ENCODE data around the gene CDH4.

CDH4 gene

GRCh38 chr20:61957961-61958715 is 706.1 kb downstream of the CDH4 start:
- Histone ChIP-seq H3F3A (ENCODE audit: insufficient read depth) (no peaks in the 10 kb centered on the region), H3K4me2 (ENCODE audit: low read depth, low read length, poor library complexity, severe bottlenecking) (no peak overlapping the region)

GRCh38 chr20:61958773-61959700 is 707.0 kb downstream of the CDH4 start:
- H3K4me3 ChIP-seq (ENCODE audit: insufficient read depth, low read length, poor library complexity, severe bottlenecking): no peak overlapping the region
- H3F3A ChIP-seq (ENCODE audit: insufficient read depth): no peaks in the 10 kb centered on the region
- no peak overlapping the region for H3K9ac ChIP-seq (ENCODE audit: low read length)
- no peak overlapping the region for H2AFZ ChIP-seq (ENCODE audit: low read depth, low read length, severe bottlenecking)
- H3K27ac ChIP-seq (ENCODE audit: low read depth, low read length): no peak overlapping the region
- H3K27me3 ChIP-seq (ENCODE audit: low read length): no peaks in the 10 kb centered on the region
- H3K4me2 ChIP-seq (ENCODE audit: low read depth, low read length, poor library complexity, severe bottlenecking): no peak overlapping the region
- H3K9me3 ChIP-seq (ENCODE audit: insufficient read depth, low read length): no peaks in the 10 kb centered on the region
- no peaks in the 10 kb centered on the region for H3K9me2 ChIP-seq (replicated peaks; ENCODE audit: insufficient read depth, low read length)
- no peaks in the 10 kb centered on the region for H3K36me3 ChIP-seq (ENCODE audit: low read length)
- TF ChIP-seq EZH2phosphoT487 (conservative IDR thresholded peaks at IDR 0.05; ENCODE audit: low read length) (no peak), CTCF (IDR thresholded peaks at IDR 0.05; ENCODE audit: insufficient read depth, low read length, poor library complexity, severe bottlenecking) (no peak)
- H3K79me2 ChIP-seq (ENCODE audit: insufficient read depth, low read length): no peaks in the 10 kb centered on the region
- no peaks in the 10 kb centered on the region for H4K20me1 ChIP-seq (ENCODE audit: low read depth, low read length)

More at GRCh38 chr20:61957961-61958715, 706.1 kb downstream of the CDH4 start:
- H3K4me3 ChIP-seq (ENCODE audit: insufficient read depth, low read length, poor library complexity, severe bottlenecking): no peak overlapping the region
- H3K27me3 ChIP-seq (ENCODE audit: low read length): no peaks in the 10 kb centered on the region
- H4K20me1 ChIP-seq (ENCODE audit: low read depth, low read length): no peaks in the 10 kb centered on the region
- TF ChIP-seq CTCF (IDR thresholded peaks at IDR 0.05; ENCODE audit: insufficient read depth, low read length, poor library complexity, severe bottlenecking) (no peak), EZH2phosphoT487 (conservative IDR thresholded peaks at IDR 0.05; ENCODE audit: low read length) (no peak)
- H3K9me2 ChIP-seq (replicated peaks; ENCODE audit: insufficient read depth, low read length): no peaks in the 10 kb centered on the region
- no peaks in the 10 kb centered on the region for H3K79me2 ChIP-seq (ENCODE audit: insufficient read depth, low read length)
- H2AFZ ChIP-seq (ENCODE audit: low read depth, low read length, severe bottlenecking): no peak overlapping the region
- no peak overlapping the region for H3K27ac ChIP-seq (ENCODE audit: low read depth, low read length)
- no peaks in the 10 kb centered on the region for H3K36me3 ChIP-seq (ENCODE audit: low read length)
- H3K9me3 ChIP-seq (ENCODE audit: insufficient read depth, low read length): no peaks in the 10 kb centered on the region
- no peak overlapping the region for H3K9ac ChIP-seq (ENCODE audit: low read length)

- no peaks in the 10 kb centered on the region for H3K9me2 ChIP-seq (replicated peaks; ENCODE audit: insufficient read depth, low read length)
- no peak overlapping the region for H3K4me3 ChIP-seq (ENCODE audit: insufficient read depth, low read length, poor library complexity, severe bottlenecking)
- H4K20me1 ChIP-seq (ENCODE audit: low read depth, low read length): no peaks in the 10 kb centered on the region
- no peak overlapping the region for H2AFZ ChIP-seq (ENCODE audit: low read depth, low read length, severe bottlenecking)
- TF ChIP-seq CTCF (IDR thresholded peaks at IDR 0.05; ENCODE audit: insufficient read depth, low read length, poor library complexity, severe bottlenecking) (no peak), EZH2phosphoT487 (conservative IDR thresholded peaks at IDR 0.05; ENCODE audit: low read length) (no peak)
- no peaks in the 10 kb centered on the region for H3F3A ChIP-seq (ENCODE audit: insufficient read depth)
- no peaks in the 10 kb centered on the region for H3K36me3 ChIP-seq (ENCODE audit: low read length)
- H3K27me3 ChIP-seq (ENCODE audit: low read length): no peaks in the 10 kb centered on the region
- no peak overlapping the region for H3K4me2 ChIP-seq (ENCODE audit: low read depth, low read length, poor library complexity, severe bottlenecking)
- H3K27ac ChIP-seq (ENCODE audit: low read depth, low read length): no peak overlapping the region
- H3K9me3 ChIP-seq (ENCODE audit: insufficient read depth, low read length): no peaks in the 10 kb centered on the region
- H3K79me2 ChIP-seq (ENCODE audit: insufficient read depth, low read length): no peaks in the 10 kb centered on the region
- no peak overlapping the region for H3K9ac ChIP-seq (ENCODE audit: low read length)
Observed at GRCh38 chr20:61960836-61961235, 708.8 kb downstream of the CDH4 start.
